ENCODE data around the gene LOXL4.

LOXL4 gene

GRCh38 chr10:98267894-98268693 lies at the start of gene LOXL4:
TSS of gene LOXL4 (minus strand) at chr10:98268194. CDS start at chr10:98263019, 5,175 bp downstream.
- no peak for DNase-seq (ENCODE audit: low read depth)

- DNase-seq (ENCODE audit: low read depth), result no peak
These were observed 48.7 kb upstream of the LOXL4 start for GRCh38 chr10:98316661-98317060.

GRCh38 chr10:98316170-98316569 lies 48.2 kb upstream of the LOXL4 start:
- no peak for DNase-seq (ENCODE audit: low read depth)

GRCh38 chr10:98314532-98315284 lies 46.7 kb upstream of the LOXL4 start:
- DNase-seq (ENCODE audit: low read depth), result no peak

GRCh38 chr10:98313598-98313997 lies 45.6 kb upstream of the LOXL4 start:
- DNase-seq (ENCODE audit: low read depth), result no peak

GRCh38 chr10:98312822-98313221 lies 44.8 kb upstream of the LOXL4 start:
- DNase-seq (ENCODE audit: low read depth), result no peak

GRCh38 chr10:98312349-98312748 lies 44.4 kb upstream of the LOXL4 start:
- DNase-seq (ENCODE audit: low read depth), result no peak

- DNase-seq (ENCODE audit: low read depth), result no peak
These were observed 42.7 kb upstream of the LOXL4 start for GRCh38 chr10:98310701-98311100.

GRCh38 chr10:98309366-98310355 lies 41.7 kb upstream of the LOXL4 start:
- no peak for DNase-seq (ENCODE audit: low read depth)

- no peak for DNase-seq (ENCODE audit: low read depth)
These were observed 40.8 kb upstream of the LOXL4 start for GRCh38 chr10:98308669-98309365.

GRCh38 chr10:98307916-98308541 lies 40.0 kb upstream of the LOXL4 start:
- no peak for DNase-seq (ENCODE audit: low read depth)

- no peak for DNase-seq (ENCODE audit: low read depth)
These were observed 38.5 kb upstream of the LOXL4 start for GRCh38 chr10:98306501-98306900.

GRCh38 chr10:98303569-98303968 lies 35.6 kb upstream of the LOXL4 start:
- DNase-seq (ENCODE audit: low read depth), result no peak

GRCh38 chr10:98302741-98303365 lies 34.9 kb upstream of the LOXL4 start:
- DNase-seq (ENCODE audit: low read depth), result no peak

- no peak for DNase-seq (ENCODE audit: low read depth)
These were observed 33.8 kb upstream of the LOXL4 start for GRCh38 chr10:98301664-98302319.

GRCh38 chr10:98300526-98301229 lies 32.7 kb upstream of the LOXL4 start:
- no peak for DNase-seq (ENCODE audit: low read depth)

GRCh38 chr10:98299341-98299740 lies 31.3 kb upstream of the LOXL4 start:
- DNase-seq (ENCODE audit: low read depth), result no peak

- DNase-seq (ENCODE audit: low read depth), result no peak
These were observed 28.5 kb upstream of the LOXL4 start for GRCh38 chr10:98296524-98296923.

GRCh38 chr10:98295907-98296306 lies 27.9 kb upstream of the LOXL4 start:
- no peak for DNase-seq (ENCODE audit: low read depth)

Measured in activated T-helper 9 cell treated with anti-CD3 and anti-CD28 coated beads, Interleukin-2, amount 50 U/mL, for 16 hours (primary cell).